HG02852 (cell line): Measurements from ENCODE around the gene SAMD1.

Experiments used
- ATAC-seq: cut with Tn5 transposase; IDR thresholded peaks from one replicate; pipeline ENCODE4 v1.9.1; 2021; ENCODE audit warnings: mild to moderate bottlenecking, moderate library complexity; ENCODE audit not compliant: unreplicated experiment

The SAMD1 gene

DNA sequence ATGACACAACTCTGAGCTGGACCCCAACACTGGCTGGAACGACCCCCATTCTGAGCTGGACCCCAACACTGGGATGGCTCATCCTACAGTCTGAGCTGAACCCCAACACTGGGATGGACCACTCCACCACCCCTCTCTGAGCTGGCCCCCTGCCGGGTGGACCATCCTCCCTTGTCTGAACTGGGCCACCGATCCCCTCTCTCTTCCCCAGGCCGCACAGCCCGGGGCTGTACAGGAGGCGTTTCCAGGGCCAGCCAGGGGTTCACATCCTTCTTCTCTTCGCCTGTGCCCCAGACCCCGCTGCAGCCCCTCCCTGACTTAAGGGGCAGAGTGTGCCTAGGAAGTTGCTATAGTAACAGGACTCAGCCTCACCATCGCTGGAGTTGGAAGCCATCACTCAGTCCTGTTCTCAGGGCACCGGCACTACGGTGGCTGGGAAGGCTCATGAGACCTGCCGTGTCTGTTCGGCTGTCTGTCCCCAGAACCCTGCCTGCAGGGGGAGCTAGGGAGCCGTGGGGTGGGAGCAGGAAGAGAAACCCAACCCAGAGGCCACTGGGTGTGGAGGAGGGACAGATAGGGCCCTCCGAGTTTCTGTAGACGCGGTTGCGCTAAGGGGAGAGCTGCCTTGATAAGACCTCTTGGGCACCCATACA, 23.3 kb upstream of the SAMD1 start:
- ATAC-seq = no peak

- ATAC-seq = no peak
Measured at GRCh38 chr19:14112809-14113385, 22.3 kb upstream of the SAMD1 start.

- no peak for ATAC-seq
Measured at GRCh38 chr19:14112051-14112808, 21.7 kb upstream of the SAMD1 start.

DNA sequence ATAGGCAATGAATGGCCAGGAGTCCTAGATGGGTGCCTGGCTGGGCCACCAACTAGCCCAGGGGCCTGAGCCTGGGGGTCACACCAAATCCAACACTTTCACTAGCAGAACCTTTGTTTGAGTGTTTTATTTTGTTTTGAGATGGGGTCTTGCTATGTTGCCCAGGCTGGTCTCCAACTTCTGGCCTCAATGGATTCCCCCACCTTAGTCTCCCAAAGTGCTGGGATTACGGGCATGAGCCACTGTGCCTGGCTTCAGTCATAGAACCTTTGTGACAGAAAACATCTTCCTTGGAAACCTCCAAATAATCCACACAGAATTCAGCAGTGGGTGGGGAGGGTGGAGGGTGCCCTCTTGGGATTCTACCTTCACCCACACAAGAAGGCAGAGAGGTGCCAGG, 20.9 kb upstream of the SAMD1 start:
- ATAC-seq = no peak

GRCh38 chr19:14110650-14111049, 20.1 kb upstream of the SAMD1 start:
- ATAC-seq = no peak

DNA sequence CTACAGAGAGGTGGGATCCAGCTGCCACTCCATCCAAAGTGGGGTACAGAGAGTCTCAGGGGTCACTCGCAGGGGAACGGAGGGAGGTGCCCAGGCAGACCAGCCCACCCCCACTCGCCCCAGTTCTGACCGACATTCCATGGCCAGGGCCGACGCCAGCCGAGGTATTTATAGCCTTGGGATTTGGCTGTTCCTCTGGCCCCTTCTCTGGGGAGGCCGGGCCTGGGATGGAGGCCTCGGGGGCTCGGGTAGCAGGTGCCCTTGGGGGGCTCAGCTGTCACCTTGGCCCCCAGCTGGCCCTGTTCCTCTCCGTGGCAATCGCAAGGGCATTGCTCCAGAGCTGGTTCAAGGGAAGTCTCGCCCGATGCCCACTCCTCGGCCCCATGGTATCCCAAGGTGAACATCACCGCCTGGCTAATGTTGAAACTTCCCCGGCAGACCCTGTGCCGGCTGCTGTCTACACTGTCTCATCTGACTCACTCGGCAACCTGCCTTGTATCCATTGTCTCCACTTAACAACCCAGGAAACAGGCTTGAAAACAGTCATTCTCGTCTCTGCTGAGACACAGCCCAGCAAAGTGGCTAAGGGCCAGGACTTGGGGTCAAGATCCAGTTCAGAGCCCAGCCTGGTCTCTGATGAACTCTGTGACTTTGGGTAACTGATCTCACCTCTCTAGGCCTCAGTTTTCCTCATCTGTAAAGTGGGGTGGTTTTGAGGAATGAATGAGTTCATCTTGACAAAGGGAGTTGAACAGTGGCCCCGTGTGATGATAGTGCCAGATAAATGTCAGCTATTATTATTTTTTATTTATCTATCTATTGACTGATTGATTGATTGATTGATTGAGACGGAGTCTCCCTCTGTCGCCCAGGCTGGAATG, 17.3 kb upstream of the SAMD1 start:
- ATAC-seq = no peak

DNA sequence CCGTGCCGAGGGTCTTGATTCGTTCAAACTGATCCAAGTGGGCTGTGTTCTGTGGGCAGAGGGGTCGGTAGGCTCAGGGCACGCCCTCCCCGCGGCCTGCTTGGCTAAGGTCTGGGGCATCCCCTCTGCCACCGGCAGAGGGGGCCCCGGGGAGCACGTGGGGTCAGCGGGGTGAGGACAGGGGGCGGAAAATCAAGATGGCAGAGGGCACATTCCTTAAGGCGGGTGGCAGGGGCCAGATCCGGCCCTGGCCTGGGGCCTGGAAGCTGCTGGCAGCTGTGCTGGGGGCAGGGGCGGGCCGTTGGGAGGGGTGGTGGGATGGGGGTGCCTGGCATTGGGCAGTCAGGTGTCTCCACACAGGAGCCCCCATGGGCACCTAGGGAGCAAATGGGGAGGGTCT, 16.3 kb upstream of the SAMD1 start:
- ATAC-seq = no peak

DNA sequence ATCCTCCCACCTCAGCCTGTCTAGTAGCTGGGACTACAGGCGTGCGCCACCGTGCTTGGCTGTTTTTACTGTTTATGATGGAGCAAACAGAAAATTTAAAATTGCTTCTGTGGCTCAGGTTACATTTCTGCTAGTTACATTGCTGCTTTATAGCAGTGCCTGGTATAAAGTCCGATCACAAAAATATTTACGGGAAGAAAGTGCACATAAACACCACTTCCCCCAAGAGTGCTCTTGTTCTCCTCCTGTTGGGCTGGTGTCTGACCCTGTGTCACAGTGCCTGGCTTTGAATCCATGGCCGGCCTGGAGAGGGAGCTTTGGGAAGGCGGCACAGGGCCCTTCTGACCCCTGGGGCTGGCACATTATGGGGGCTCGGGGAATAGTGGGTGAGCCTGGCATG, 15.1 kb upstream of the SAMD1 start:
- no peak for ATAC-seq

DNA sequence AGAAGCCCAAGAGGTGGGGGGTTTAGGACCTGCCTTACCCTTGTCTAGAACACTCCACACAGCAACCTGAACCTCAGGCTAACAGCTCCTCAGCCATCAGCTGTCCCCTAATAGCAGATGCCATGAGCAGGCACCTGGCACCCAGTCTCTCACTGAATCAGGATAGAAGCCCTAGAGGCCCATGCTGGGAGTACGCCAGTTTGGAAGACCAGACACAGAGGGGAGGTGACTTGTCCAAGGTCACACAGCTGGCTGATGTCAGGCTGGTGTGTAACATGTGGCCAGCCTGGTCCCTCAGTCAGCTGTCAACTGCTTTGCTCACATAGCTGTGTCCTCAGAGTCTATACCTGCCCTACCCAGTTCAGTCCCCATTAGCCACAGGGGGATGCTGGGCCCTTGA, 12.8 kb upstream of the SAMD1 start:
- ATAC-seq = no peak

DNA sequence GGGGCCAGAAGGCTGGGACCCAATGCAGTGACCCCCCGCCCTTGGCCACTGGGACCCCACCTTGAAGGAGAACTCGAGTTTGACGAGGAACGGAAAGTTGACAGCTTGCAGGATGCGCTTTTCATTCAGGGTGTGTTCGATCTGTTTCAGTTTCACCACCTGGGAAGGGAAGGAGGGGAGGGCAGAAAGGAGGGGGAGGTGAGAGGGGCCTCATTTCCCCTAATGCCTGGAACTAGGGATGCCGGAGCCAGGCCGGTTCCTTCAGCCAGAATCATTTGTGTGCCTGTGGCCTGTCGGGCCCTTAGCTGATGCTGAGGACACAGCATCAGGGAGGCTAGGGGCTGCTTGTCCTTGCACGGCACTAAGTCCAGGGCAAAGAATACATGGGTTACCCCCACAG, 12.2 kb upstream of the SAMD1 start:
- no peak for ATAC-seq

- no peak for ATAC-seq
Measured at GRCh38 chr19:14102102-14102696, 11.6 kb upstream of the SAMD1 start.

DNA sequence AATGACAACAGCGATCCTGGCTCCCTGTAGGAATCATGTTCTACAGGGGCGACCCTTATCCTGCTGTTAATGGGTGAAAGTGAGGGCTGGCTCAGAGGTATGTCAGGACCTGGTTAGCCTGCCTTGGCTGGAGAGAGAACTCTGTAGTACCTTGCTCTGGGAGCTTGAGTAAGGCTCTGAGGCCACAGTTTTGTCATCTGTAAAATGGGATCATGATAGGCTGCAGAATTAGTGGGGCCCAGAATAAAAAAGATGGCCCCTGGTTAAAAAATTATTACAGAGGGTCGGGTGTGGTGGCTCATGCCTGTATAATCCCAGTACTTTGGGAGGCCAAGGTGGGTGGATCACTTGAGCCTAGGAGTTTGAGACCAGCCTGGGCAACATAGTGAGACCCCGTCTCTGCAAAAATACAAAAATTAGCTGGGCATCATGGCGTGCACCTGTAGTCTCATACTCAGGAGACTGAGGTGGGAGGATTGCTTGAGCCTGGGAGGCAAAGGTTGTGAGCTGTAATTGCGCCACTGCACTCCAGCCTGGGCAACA, 10.5 kb upstream of the SAMD1 start:
- ATAC-seq = no peak

GRCh38 chr19:14097532-14098151, 7.1 kb upstream of the SAMD1 start:
- ATAC-seq = no peak

DNA sequence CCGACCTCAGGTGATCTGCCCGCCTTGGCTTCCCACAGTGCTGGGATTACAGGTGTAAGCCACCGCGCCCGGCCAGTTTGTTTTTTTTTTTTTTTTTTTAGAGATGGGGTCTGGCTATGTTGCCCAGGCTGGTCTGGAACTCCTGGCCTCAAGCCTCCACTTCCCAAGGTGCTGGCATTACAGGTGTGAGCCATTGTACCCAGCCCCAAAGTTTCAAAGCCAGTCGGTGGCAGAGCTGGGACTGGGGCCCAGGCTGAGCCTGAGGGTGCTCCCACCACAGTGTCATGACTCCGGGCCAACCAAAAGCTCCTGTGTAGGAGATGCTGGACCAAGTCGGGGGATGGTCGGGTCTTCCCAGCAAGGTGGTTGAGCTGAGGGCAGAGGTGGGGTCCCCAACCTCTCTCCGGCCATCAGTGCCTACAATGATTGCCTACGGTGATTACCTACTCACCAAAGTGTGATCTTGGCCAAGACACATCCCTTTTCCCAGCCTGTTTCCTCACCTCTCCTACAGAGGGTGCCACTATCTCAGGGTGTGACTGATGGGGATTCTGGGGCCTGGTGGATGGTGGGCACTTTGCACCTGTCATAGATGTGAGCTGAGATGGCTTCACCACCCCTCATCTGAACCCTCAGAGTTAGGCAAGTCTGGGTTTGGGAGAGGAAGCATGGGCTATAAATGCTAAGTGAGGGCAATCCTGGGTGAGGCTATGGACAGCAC, 5.9 kb upstream of the SAMD1 start:
- ATAC-seq = no peak

- no peak for ATAC-seq
Measured at GRCh38 chr19:14094854-14095253, 4.3 kb upstream of the SAMD1 start.

DNA sequence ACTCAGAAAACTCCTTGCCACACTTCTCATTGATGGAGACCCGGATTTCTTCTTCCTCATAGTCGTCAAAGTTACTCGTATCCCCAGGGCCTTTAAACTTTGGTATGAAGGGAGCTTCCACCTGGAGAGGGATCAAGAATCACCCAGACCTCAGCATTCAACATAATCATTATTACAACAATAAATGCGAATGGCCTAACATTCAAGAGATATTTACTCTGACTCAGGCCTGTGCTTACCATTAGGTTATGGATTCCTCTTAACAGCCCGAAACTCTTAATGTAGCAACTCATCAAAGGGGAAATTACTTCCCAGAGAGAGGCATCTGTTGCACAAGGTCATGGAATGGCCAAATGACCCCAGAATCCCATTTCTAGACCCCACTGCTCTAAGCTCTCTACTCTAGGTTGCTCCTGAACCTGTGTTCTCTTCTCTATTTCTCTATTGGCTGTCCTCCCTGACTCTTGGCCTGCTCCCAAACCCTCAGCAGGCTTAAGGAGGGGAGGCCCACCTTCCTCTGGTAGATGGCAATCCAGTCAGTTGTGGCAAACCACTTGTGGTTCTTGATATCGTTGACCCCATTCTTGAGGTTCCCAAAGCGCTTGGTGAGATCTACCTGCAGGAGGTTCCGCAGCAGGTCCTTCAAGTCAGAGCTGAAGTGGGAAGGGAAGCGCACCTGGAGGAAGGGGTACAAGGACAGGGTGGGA, 2.7 kb upstream of the SAMD1 start:
- ATAC-seq = no peak

DNA sequence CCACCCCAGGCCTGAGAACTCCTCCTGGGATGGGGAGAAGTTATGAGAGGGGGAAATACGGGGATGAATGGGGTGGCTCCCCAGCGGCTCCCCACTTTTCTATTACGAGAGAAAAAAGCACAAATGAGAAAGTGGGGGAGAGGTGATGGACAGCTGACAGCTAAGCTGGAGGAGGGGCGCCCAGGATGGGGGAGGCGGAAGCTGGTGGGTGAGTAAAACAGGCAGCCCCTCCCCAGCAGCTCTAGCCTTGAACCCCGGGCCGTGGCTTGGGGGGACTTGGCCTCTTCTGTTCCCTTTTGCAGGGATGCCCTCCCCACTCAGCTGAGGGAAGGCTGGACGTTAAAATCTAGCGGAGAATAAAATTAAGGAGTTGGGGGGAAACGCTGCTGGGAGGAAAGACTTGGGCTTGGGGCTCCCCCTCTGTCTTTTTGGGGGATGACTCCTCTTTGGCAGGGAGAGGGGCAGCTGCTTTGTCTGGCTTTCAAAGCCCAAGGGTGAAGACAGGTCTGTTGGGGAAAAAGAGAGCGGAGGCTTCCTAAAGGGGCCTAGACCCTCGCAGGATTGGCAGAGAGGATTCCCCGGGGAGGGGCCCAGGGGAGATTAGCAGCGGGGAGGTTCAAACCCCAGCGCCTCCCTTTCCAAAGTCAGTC, 1.4 kb upstream of the SAMD1 start:
- ATAC-seq = peak; percentile 2

DNA sequence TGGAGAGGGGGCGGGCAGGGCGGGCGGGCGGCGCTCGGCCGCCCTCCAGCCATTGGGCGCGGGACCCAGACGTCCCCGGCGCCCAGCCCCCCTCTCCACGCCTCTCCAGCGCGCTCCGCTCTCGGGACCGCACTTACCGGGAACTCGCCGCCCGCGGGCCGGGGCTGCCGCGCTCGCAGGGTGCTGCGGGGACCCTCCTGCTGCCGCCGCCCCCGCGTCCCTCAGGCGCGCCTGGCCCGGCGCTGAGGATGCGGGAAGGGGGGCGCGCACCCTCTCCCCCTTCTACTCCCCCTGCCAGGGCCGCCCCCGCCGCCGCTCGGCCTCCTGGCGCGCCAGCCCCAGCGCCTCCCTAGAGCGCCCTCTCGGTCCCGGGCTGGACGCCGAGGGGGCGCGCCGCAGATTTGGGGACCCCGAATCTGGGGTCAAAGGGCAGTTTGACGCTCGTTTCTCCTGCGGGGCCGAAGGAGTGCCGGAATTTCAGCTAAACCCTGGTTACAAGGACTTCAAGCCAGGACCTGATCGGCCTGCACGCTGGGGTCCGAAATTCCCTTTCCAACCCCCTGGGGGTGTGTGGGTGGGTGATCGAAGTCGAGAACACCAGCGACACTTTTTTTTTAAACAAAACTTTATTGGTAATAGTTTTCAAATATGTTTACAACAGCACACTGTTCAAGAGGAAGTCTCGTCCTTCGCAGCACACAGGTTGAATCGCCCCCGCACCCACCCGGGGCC, 696 bp upstream of the SAMD1 start:
- ATAC-seq = peak; percentile 56
